B cell (primary cell): ENCODE measurements around the gene IL4R.

Experiments used
- EZH2 ChIP-seq: IDR thresholded peaks from 2 replicates; pipeline ENCODE4 v1.6.1; 2012; ENCODE audit warnings: borderline replicate concordance, low read depth, mild to moderate bottlenecking, moderate library complexity, low read length; ENCODE audit not compliant: insufficient read depth, poor library complexity, severe bottlenecking
- TF ChIP-seq, protein P1 (sequence below): fragments of 200-600 bp; IDR thresholded peaks from one replicate; pipeline ENCODE4 v1.8.0; 2022; ENCODE audit warnings: antibody characterized with exemption, mild to moderate bottlenecking

- TF ChIP-seq, protein P1, sequence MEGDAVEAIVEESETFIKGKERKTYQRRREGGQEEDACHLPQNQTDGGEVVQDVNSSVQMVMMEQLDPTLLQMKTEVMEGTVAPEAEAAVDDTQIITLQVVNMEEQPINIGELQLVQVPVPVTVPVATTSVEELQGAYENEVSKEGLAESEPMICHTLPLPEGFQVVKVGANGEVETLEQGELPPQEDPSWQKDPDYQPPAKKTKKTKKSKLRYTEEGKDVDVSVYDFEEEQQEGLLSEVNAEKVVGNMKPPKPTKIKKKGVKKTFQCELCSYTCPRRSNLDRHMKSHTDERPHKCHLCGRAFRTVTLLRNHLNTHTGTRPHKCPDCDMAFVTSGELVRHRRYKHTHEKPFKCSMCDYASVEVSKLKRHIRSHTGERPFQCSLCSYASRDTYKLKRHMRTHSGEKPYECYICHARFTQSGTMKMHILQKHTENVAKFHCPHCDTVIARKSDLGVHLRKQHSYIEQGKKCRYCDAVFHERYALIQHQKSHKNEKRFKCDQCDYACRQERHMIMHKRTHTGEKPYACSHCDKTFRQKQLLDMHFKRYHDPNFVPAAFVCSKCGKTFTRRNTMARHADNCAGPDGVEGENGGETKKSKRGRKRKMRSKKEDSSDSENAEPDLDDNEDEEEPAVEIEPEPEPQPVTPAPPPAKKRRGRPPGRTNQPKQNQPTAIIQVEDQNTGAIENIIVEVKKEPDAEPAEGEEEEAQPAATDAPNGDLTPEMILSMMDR = no peak
- TF ChIP-seq EZH2 = no peak
These were observed 39.9 kb upstream of the IL4R start for GRCh38 chr16:27273670-27274423.
